Measurements from ENCODE around the gene CBX6. TPM values are rescaled to one million over a fixed set of nuclear protein-coding genes. Genes with fewer than 3 reads are reported as not detected.

Gene CBX6
- total RNA-seq, 3 donors from 2014 or later (not counting 1 experiment from before 2014, with no cell fraction given) = 68.0 to 81.5 (median 75.7) TPM

DNA sequence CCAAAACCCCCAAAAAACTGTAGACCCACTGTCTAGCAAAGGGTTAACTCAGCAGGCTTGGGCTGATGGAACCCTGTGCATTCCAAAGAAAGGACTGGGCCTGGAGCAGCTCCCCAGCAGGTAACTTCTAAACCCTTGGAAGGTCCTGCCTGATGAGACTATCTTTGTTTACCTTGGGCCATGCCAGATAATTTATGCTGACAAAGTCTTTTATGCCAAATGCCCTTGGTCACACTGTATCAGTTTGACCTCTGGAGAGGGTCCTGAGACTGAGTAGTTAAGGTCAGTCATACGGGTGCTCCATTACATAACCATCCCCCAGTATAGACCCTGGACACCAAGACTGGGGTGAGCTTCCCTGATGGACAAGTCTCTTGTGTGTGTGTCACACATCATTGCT is 56.2 kb downstream of the CBX6 start:
- DNase-seq = no peak
- Histone ChIP-seq H3K27ac (ENCODE audit: low read length) (no peak overlapping the region), H3K27me3 (ENCODE audit: control insufficient read depth, insufficient read depth, low read length) (no peaks in the 10 kb centered on the region), H3K4me1 (ENCODE audit: control insufficient read depth, insufficient read depth, low read length) (no peaks in the 10 kb centered on the region), H3K9me3 (ENCODE audit: control insufficient read depth, insufficient read depth, low read length) (no peaks in the 10 kb centered on the region), H3K36me3 (ENCODE audit: control insufficient read depth, insufficient read depth, low read length) (no peaks in the 10 kb centered on the region), H3K4me3 (ENCODE audit: low read length) (no peak overlapping the region)
- H3K36me3 Mint-ChIP-seq = no peaks in the 10 kb centered on the region
- H3K9me3 Mint-ChIP-seq = no peaks in the 10 kb centered on the region
- no peak overlapping the region for H3K27ac Mint-ChIP-seq
- no peak for ATAC-seq
- WGBS (ENCODE audit: insufficient coverage) = no CpG with 5 or more reads among the region's 1 CpG
- no peaks in the 10 kb centered on the region for H3K4me1 Mint-ChIP-seq
- TF ChIP-seq, protein P1, sequence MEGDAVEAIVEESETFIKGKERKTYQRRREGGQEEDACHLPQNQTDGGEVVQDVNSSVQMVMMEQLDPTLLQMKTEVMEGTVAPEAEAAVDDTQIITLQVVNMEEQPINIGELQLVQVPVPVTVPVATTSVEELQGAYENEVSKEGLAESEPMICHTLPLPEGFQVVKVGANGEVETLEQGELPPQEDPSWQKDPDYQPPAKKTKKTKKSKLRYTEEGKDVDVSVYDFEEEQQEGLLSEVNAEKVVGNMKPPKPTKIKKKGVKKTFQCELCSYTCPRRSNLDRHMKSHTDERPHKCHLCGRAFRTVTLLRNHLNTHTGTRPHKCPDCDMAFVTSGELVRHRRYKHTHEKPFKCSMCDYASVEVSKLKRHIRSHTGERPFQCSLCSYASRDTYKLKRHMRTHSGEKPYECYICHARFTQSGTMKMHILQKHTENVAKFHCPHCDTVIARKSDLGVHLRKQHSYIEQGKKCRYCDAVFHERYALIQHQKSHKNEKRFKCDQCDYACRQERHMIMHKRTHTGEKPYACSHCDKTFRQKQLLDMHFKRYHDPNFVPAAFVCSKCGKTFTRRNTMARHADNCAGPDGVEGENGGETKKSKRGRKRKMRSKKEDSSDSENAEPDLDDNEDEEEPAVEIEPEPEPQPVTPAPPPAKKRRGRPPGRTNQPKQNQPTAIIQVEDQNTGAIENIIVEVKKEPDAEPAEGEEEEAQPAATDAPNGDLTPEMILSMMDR (IDR thresholded peaks at IDR 0.05) = no peak
- peaks cover 0 to 15% of the 10 kb centered on the region in 2 donors for H3K27me3 Mint-ChIP-seq (ENCODE audit: low read depth in 2 of 2)
- intact Hi-C loops (cut with micrococcal nuclease) = no loop called here
- no peak overlapping the region for H3K4me3 Mint-ChIP-seq

Other genes with a start within 250 kb of the CBX6 start
- under 1 TPM; 0.07 to 0.29 (median 0.28) TPM for gene FAM227A, start 215.8 kb downstream of the CBX6 start, total RNA-seq
- gene CBY1, start 215.6 kb downstream of the CBX6 start, total RNA-seq = 10 to 100 TPM in 2 of 3 donors, 1 to 10 TPM in 1; 8.2 to 10.9 (median 10.8) TPM
- 10 to 100 TPM; 45.9 to 50.6 (median 47.5) TPM for gene TOMM22, start 190.3 kb downstream of the CBX6 start, total RNA-seq
- gene JOSD1, start 171.3 kb downstream of the CBX6 start, total RNA-seq = 100 to 1,000 TPM; 123 to 165 (median 128) TPM
- gene GTPBP1, start 166.3 kb downstream of the CBX6 start, total RNA-seq = 100 to 1,000 TPM; 236 to 259 (median 249) TPM
- gene SUN2, start 116.2 kb downstream of the CBX6 start, total RNA-seq = 1,000 to 10,000 TPM in 1 of 3 donors, 100 to 1,000 TPM in 2; 882 to 1,056 (median 886) TPM
- 1 to 10 TPM; 5.4 to 9.8 (median 6.2) TPM for gene DNAL4, start 78.1 kb downstream of the CBX6 start, total RNA-seq
- gene NPTXR, start 28.2 kb downstream of the CBX6 start, total RNA-seq = 1 to 10 TPM; 4.8 to 8.2 (median 6.1) TPM
- 10 to 100 TPM in 1 of 3 donors, 1 to 10 TPM in 1, under 1 TPM in 1; 0.66 to 48.1 (median 4.3) TPM for gene APOBEC3A, start 85.4 kb upstream of the CBX6 start, total RNA-seq
- gene APOBEC3B, start 110.1 kb upstream of the CBX6 start, total RNA-seq = 1 to 10 TPM; 1.7 to 2.3 (median 2.2) TPM
- 100 to 1,000 TPM; 144 to 168 (median 155) TPM for gene APOBEC3C, start 142.0 kb upstream of the CBX6 start, total RNA-seq
- gene APOBEC3D, start 148.9 kb upstream of the CBX6 start, total RNA-seq = 10 to 100 TPM; 33.0 to 46.8 (median 37.9) TPM
- 10 to 100 TPM; 30.1 to 54.4 (median 41.0) TPM for gene APOBEC3F, start 168.6 kb upstream of the CBX6 start, total RNA-seq
- 100 to 1,000 TPM; 168 to 308 (median 237) TPM for gene APOBEC3G, start 205.1 kb upstream of the CBX6 start, total RNA-seq
- gene APOBEC3H, start 225.0 kb upstream of the CBX6 start, total RNA-seq = 10 to 100 TPM; 14.1 to 17.0 (median 14.6) TPM